IPS DF 6.9 (cell line): ENCODE measurements around the gene HTR7.

Experiments used
- DNase-seq: peaks from one replicate; pipeline ENCODE4 v3.0.0-alpha.2; 2013; ENCODE audit warnings: low read depth, low spot score
- H3K27ac ChIP-seq: one replicate; pipeline ENCODE4 v1.5.1; 2013; ENCODE audit warnings: low read length, control low read depth
- H3K27me3 ChIP-seq: 2 replicates; pipeline ENCODE4 v1.6.1; 2013; ENCODE audit warnings: mild to moderate bottlenecking, low read length; ENCODE audit not compliant: control insufficient read depth, insufficient read depth
- H3K36me3 ChIP-seq: 2 replicates; pipeline ENCODE4 v1.6.1; 2013; ENCODE audit warnings: low read length; ENCODE audit not compliant: control insufficient read depth, insufficient read depth
- H3K4me1 ChIP-seq: 2 replicates; pipeline ENCODE4 v1.6.1; 2013; ENCODE audit warnings: low read length; ENCODE audit not compliant: control insufficient read depth, insufficient read depth
- H3K4me3 ChIP-seq: 2 replicates; pipeline ENCODE4 v1.5.1; 2013; ENCODE audit warnings: mild to moderate bottlenecking, low read length
- H3K9me3 ChIP-seq: 2 replicates; pipeline ENCODE4 v1.6.1; 2013; ENCODE audit warnings: low read length, inconsistent platforms; ENCODE audit not compliant: control insufficient read depth, insufficient read depth
- WGBS: extraction: QIAGEN DNeasy Blood & Tissue Kit; methylation state at CpG from one replicate; pipeline ENCODE4 v1.1.7; 2013; ENCODE audit warnings: mixed read lengths, missing lambda C conversion rate; ENCODE audit not compliant: insufficient read length, insufficient coverage; 5-methylcytosine and 5-hydroxymethylcytosine counted together

Gene HTR7

GRCh38 chr10:90712529-90712928 is 145.3 kb downstream of the HTR7 start:
- Histone ChIP-seq H3K4me3 (no peak overlapping the region), H3K27me3 (no peaks in the 10 kb centered on the region), H3K4me1 (no peaks in the 10 kb centered on the region), H3K27ac (no peak overlapping the region), H3K36me3 (no peaks in the 10 kb centered on the region), H3K9me3 (no peaks in the 10 kb centered on the region)
- DNase-seq = no peak
- no CpG with 5 or more reads among the region's 3 CpGs for WGBS

- H3K27me3 ChIP-seq = no peaks in the 10 kb centered on the region
- H3K27ac ChIP-seq = no peak overlapping the region
- no peaks in the 10 kb centered on the region for H3K36me3 ChIP-seq
- DNase-seq = no peak
- no peaks in the 10 kb centered on the region for H3K4me1 ChIP-seq
- H3K4me3 ChIP-seq = no peak overlapping the region
- H3K9me3 ChIP-seq = no peaks in the 10 kb centered on the region
- no CpG with 5 or more reads among the region's 2 CpGs for WGBS
These were observed 148.1 kb downstream of the HTR7 start for GRCh38 chr10:90709727-90710126.

GRCh38 chr10:90707657-90708056 is 150.2 kb downstream of the HTR7 start:
- no peak for DNase-seq
- Histone ChIP-seq H3K4me3 (no peak overlapping the region), H3K27ac (no peak overlapping the region), H3K4me1 (no peaks in the 10 kb centered on the region), H3K9me3 (no peaks in the 10 kb centered on the region), H3K27me3 (no peaks in the 10 kb centered on the region), H3K36me3 (no peaks in the 10 kb centered on the region)
- no CpG with 5 or more reads among the region's 2 CpGs for WGBS

- H3K9me3 ChIP-seq = no peaks in the 10 kb centered on the region
- no peak for DNase-seq
- no peaks in the 10 kb centered on the region for H3K4me1 ChIP-seq
- H3K27ac ChIP-seq = no peak overlapping the region
- no peaks in the 10 kb centered on the region for H3K36me3 ChIP-seq
- no peak overlapping the region for H3K4me3 ChIP-seq
- H3K27me3 ChIP-seq = no peaks in the 10 kb centered on the region
These were observed 156.4 kb downstream of the HTR7 start for GRCh38 chr10:90701428-90701827.

- Histone ChIP-seq H3K27ac (no peak overlapping the region), H3K4me3 (no peak overlapping the region), H3K36me3 (no peaks in the 10 kb centered on the region), H3K27me3 (no peaks in the 10 kb centered on the region), H3K4me1 (no peaks in the 10 kb centered on the region), H3K9me3 (no peaks in the 10 kb centered on the region)
- DNase-seq = no peak
- WGBS = no CpG with 5 or more reads among the region's 6 CpGs
These were observed 161.7 kb downstream of the HTR7 start for GRCh38 chr10:90695915-90696676.
